ENCODE data around the gene ATXN7L1.

DNA sequence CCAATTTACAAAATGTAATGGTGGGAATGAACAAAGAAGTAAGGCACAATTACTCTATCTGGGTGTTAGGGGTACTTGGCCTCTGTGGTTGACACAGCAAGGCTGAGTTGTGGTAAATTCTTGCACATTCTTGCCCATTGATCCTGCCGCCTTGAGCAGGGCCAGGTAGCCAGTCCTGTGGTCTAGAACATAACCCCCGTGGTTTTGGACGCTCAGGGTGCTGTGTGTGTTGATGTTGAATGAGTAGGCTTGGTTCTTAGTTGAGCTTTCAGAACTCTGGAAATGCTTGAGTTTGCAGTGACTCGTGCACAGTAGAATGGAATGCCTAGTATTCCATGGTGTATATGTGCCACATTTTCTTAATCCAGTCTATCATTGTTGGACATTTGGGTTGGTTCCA, 44.4 kb upstream of the ATXN7L1 start:
- TF ChIP-seq, protein P1, sequence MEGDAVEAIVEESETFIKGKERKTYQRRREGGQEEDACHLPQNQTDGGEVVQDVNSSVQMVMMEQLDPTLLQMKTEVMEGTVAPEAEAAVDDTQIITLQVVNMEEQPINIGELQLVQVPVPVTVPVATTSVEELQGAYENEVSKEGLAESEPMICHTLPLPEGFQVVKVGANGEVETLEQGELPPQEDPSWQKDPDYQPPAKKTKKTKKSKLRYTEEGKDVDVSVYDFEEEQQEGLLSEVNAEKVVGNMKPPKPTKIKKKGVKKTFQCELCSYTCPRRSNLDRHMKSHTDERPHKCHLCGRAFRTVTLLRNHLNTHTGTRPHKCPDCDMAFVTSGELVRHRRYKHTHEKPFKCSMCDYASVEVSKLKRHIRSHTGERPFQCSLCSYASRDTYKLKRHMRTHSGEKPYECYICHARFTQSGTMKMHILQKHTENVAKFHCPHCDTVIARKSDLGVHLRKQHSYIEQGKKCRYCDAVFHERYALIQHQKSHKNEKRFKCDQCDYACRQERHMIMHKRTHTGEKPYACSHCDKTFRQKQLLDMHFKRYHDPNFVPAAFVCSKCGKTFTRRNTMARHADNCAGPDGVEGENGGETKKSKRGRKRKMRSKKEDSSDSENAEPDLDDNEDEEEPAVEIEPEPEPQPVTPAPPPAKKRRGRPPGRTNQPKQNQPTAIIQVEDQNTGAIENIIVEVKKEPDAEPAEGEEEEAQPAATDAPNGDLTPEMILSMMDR (conservative IDR thresholded peaks at IDR 0.05): no peak
- TF ChIP-seq EZH2 (IDR thresholded peaks at IDR 0.05; ENCODE audit: low read depth): no peak
